MM.1S (cell line): Measurements from ENCODE around the gene CBARP.
"Not testable (repeated sequence)": the region's sequence is repeated elsewhere in the genome, so short reads cannot be mapped to it uniquely, and the experiment has no call there.

ENCODE experiments used
- CTCF ChIP-seq: fragments of 300-600 bp; sonication (generic); IDR thresholded peaks from 2 replicates; pipeline ENCODE4 v1.5.1; 2016; ENCODE audit warnings: antibody characterized with exemption, low read length, mixed read lengths
- EZH2phosphoT487 ChIP-seq: fragments of 300-600 bp; sonication (generic); IDR thresholded peaks from 2 replicates; pipeline ENCODE4 v1.6.1; 2018; ENCODE audit warnings: antibody characterized with exemption, low read length

- TF ChIP-seq EZH2phosphoT487, CTCF: not testable (repeated sequence)
Measured at GRCh38 chr19:1246265-1247087, 8.7 kb upstream of the CBARP start.
